Activated naive CD8-positive, alpha-beta T cell treated with anti-CD3 and anti-CD28 coated beads, Interleukin-2, amount 50 U/mL, for 24 hours (primary cell): ENCODE results near the gene CHMP6.
A peak's percentile ranks its signal among the peaks of the same experiment; 100 is the strongest.

Experiments used
- ATAC-seq: fragments of 150-1000 bp; cut with Tn5 transposase; one replicate; pipeline ENCODE4 v1.10.0; 2021
- DNase-seq: peaks from one replicate; pipeline ENCODE4 v3.0.0; 2021
- H3K27ac Mint-ChIP-seq: one replicate; pipeline ENCODE4 v1.8.0; 2021; ENCODE audit warnings: mild to moderate bottlenecking, mixed read lengths
- H3K27me3 Mint-ChIP-seq: one replicate; pipeline ENCODE4 v1.8.0; 2021; ENCODE audit warnings: mixed read lengths
- H3K36me3 Mint-ChIP-seq: one replicate; pipeline ENCODE4 v1.8.0; 2021; ENCODE audit warnings: low read depth, mixed read lengths
- H3K4me1 Mint-ChIP-seq: one replicate; pipeline ENCODE4 v1.8.0; 2021; ENCODE audit warnings: mixed read lengths
- H3K4me3 Mint-ChIP-seq: one replicate; pipeline ENCODE4 v1.8.0; 2021; ENCODE audit warnings: mild to moderate bottlenecking, moderate library complexity, mixed read lengths
- H3K9me3 Mint-ChIP-seq: one replicate; pipeline ENCODE4 v1.8.0; 2021; ENCODE audit warnings: mixed read lengths

CHMP6 gene

DNA sequence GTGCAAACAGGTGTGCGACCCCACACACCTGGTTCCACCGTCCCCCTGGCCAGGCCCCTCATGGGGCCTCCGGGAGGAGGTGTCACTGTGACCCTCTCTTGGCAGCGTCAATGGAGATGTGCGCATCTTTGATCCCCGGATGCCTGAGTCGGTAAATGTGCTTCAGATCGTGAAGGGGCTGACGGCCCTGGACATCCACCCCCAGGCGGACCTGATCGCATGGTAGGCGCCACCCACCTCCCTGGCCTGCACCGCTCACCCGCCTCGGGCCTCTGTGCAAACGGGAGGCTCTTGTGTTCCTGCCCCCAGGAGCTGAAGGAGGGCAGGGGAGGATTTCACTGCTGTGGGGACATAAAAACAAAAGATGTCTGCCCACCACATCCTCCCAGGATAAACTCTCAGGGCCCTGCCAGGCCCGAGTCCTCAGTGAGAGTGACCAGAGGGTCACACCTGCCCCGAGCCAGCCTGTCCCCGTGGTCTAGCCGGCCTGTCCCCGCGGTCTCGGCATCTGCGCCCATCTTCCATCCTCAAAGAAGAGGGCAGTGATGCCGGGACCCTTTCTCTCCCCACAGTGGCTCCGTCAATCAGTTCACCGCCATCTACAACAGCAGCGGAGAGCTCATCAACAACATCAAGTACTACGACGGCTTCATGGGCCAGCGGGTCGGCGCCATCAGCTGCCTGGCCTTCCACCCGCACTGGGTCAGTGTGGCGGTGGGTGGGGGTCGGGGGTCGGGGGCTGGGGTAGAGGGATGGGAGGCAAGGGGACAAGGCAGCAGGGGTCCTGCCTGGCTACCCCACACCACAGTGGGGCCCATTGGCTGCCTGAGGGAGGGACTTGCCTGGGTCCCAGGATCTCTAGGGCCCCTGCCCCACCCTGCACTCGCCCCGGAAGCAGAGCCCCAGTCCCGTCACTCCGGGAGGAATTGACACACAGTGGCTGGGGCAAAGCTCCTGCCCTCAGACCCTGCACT lies 29.0 kb upstream of the CHMP6 start:
- Mint-ChIP-seq H3K9me3 (no peaks in the 10 kb centered on the region), H3K4me3 (no peak overlapping the region), H3K27me3 (no peaks in the 10 kb centered on the region), H3K4me1 (no peaks in the 10 kb centered on the region), H3K36me3 (peaks cover 8% of the 10 kb centered on the region), H3K27ac (no peak overlapping the region)
- DNase-seq (no peak), ATAC-seq (no peak)

DNA sequence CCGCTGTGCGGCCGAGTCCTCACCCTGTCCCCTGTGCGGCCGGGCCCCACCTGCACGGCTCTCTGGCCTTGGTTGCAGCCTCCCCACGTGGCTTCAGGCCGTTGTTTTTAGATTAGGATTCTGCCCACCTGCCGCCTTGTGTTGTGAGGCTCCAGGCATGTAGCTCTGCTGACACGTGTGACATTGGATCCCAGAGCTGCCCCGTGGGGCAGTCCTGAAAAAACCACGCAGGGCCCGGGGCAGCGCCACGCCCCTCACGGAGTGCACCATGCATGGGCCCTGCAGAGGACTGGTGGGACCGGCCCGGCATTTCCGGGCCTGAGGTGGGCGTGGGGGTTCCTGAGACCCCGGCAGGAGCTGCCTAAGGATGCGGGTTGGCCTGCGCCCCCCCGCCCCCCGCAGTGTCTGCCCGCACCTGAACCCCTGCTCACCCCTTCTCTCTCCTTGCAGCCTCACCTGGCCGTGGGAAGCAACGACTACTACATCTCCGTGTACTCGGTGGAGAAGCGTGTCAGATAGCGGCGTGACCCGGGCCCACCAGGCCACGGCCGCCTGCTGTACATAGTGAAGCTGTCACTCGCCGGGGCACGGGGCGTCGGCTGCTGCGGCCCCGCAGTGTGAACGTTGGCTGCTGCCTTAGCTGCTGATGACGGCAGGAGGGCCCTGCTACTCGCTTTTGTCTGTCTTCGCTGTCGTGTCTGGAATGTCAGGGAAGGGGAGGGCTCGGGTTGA lies 27.7 kb upstream of the CHMP6 start:
- H3K36me3 Mint-ChIP-seq = peaks cover 8% of the 10 kb centered on the region
- DNase-seq (no peak), ATAC-seq (no peak)
- H3K4me3 Mint-ChIP-seq = no peak overlapping the region
- H3K4me1 Mint-ChIP-seq = no peaks in the 10 kb centered on the region
- H3K27me3 Mint-ChIP-seq = no peaks in the 10 kb centered on the region
- H3K9me3 Mint-ChIP-seq = no peaks in the 10 kb centered on the region
- H3K27ac Mint-ChIP-seq = no peak overlapping the region

- Mint-ChIP-seq H3K4me1 (no peaks in the 10 kb centered on the region), H3K27me3 (no peaks in the 10 kb centered on the region), H3K9me3 (no peaks in the 10 kb centered on the region), H3K4me3 (no peak overlapping the region), H3K36me3 (peaks cover 8% of the 10 kb centered on the region), H3K27ac (no peak overlapping the region)
- no peak for DNase-seq
- ATAC-seq = no peak
These were observed 27.1 kb upstream of the CHMP6 start for GRCh38 chr17:80964544-80964856.

GRCh38 chr17:80964859-80965580 lies 26.6 kb upstream of the CHMP6 start:
- no peak overlapping the region for H3K4me3 Mint-ChIP-seq

GRCh38 chr17:80965606-80966005 lies 26.0 kb upstream of the CHMP6 start:
- Mint-ChIP-seq H3K36me3 (peaks cover 8% of the 10 kb centered on the region), H3K27me3 (no peaks in the 10 kb centered on the region), H3K27ac (no peak overlapping the region)

More at GRCh38 chr17:80964859-80965580, 26.6 kb upstream of the CHMP6 start:
- Mint-ChIP-seq H3K27me3 (no peaks in the 10 kb centered on the region), H3K36me3 (peaks cover 8% of the 10 kb centered on the region), H3K4me1 (no peaks in the 10 kb centered on the region), H3K9me3 (no peaks in the 10 kb centered on the region), H3K27ac (no peak overlapping the region)
- DNase-seq (no peak), ATAC-seq (no peak)

DNA sequence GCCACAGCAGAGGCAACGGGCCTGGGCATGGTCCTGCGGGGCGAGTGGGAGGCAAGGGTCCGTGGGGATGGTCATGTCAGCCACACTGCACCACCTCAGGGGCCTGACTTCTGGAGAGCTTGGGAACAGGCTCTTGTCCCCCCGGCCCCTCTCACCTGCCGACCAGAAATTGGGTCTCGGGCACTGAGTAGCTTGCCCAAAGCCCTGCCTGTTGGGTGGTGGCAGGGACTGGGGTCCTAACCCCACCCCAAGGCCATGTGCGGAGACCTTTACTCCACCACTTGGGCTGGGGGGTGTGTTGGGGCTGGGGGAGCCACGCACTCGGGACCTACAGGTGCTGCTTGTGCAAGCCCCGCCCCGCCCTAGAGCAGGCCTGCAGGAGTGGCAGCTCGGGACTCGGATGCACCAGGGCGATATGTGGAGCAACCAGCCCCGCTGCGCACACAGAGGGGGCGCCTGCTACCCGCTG lies 24.2 kb upstream of the CHMP6 start:
- no peak overlapping the region for H3K4me3 Mint-ChIP-seq

More at GRCh38 chr17:80965606-80966005, 26.0 kb upstream of the CHMP6 start:
- Mint-ChIP-seq H3K4me1 (peaks cover 5% of the 10 kb centered on the region), H3K9me3 (no peaks in the 10 kb centered on the region), H3K4me3 (no peak overlapping the region)
- ATAC-seq = no peak
- DNase-seq = no peak

DNA sequence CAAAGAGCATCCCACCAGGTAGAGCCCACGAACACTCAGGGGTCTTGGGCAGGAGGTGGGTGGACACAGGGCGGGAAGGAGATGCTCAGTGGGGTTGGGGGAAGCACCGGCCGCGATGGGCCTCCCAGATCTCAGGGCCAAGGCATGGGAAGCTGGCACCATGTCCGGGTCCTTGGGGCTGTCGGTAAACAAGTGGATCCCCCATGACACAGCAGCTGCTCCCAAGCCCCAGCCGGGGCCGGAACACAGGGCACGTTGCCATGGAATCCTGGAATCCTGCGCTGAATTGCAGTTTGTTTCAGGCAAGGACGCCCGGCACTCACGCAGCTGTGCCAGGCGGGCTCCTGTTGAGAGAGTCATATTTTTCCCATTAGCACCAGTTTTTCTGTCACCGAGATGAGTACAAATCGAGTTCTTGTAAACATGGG lies 23.0 kb upstream of the CHMP6 start:
- no peak for ATAC-seq
- no peaks in the 10 kb centered on the region for H3K27me3 Mint-ChIP-seq
- no peak overlapping the region for H3K27ac Mint-ChIP-seq
- peaks cover 8% of the 10 kb centered on the region for H3K36me3 Mint-ChIP-seq
- no peak for DNase-seq
- peaks cover 5% of the 10 kb centered on the region for H3K4me1 Mint-ChIP-seq
- H3K9me3 Mint-ChIP-seq = no peaks in the 10 kb centered on the region
- peak overlapping the region; percentile 26 for H3K4me3 Mint-ChIP-seq

More for the DNA sequence above, 24.2 kb upstream of the CHMP6 start:
- Mint-ChIP-seq H3K4me1 (peaks cover 5% of the 10 kb centered on the region), H3K27me3 (no peaks in the 10 kb centered on the region), H3K27ac (no peak overlapping the region), H3K36me3 (peaks cover 8% of the 10 kb centered on the region), H3K9me3 (no peaks in the 10 kb centered on the region)
- DNase-seq = no peak
- ATAC-seq = no peak

DNA sequence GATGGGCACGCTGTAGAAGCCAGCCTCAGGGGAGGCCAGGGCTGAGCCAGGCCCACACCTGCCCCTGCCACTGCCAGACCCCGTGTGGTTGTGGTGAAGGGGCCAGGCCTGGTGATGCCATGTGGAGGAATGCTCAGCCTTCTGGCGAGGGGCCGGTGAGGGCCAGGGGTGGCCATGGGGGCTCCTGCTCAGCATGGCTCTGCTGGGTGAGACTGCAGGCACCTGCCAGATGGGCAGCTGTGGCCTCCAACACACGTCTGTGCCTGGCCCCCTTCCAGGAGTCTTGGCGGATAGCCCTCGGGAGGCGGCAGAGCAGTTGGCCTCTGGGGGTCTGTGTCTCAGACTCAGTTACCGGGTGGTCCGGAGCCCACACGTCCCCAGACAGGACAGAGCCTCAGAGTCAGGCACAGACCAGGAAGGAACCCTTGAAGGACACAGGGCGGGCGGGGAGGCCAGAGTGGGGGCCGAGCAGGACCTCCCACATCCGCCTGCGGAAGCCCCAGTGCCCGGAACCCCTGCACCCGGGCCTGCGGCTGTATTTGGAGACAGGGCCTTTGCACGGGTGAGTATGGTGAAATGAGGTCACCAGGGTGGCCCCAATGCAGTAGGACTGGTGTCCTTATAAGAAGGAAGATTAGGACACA lies 22.5 kb upstream of the CHMP6 start:
- H3K27me3 Mint-ChIP-seq = no peaks in the 10 kb centered on the region
- H3K27ac Mint-ChIP-seq = no peak overlapping the region
- peaks cover 5% of the 10 kb centered on the region for H3K4me1 Mint-ChIP-seq
- H3K36me3 Mint-ChIP-seq = peaks cover 8% of the 10 kb centered on the region
- H3K4me3 Mint-ChIP-seq = no peak overlapping the region
- peak; percentile 12 for ATAC-seq
- DNase-seq = no peak
- H3K9me3 Mint-ChIP-seq = no peaks in the 10 kb centered on the region

- peaks cover 5% of the 10 kb centered on the region for H3K4me1 Mint-ChIP-seq
- no peak for DNase-seq
- H3K27me3 Mint-ChIP-seq = peaks cover 3% of the 10 kb centered on the region
These were observed 22.0 kb upstream of the CHMP6 start for GRCh38 chr17:80969674-80970043.

DNA sequence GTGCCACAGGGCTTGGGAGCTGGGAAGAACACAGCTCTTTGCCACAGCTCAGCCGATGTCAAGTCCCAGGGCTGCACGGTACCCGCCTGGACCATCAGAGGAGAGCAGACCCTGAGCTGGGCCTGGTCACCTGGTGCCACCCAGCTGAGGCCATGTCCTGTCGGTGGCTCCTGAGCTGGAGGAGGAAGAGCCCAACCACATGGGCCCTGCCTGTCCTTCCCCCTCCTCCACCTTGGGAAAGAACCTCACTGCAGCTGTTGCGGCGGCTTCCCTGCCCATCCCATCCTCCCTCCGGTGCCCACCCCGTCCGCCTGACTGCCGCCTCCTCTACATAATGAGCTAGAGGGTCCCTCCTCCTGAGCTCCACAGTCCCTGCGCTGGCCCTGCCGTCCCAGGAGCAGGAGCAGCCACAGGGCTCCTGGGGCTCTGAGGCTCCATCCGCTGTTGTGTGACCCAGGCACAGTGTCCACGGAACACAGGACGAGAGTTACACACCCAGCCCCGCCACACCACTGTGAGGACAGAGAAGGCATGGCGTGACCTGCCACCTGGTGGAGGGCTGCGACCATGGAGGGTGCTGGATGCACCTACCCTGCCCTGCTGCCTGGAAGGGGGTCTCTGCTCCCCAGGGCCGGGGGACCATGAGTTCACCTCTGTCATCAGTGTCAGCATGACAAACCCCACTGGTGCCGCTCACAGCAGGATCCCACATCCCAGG lies 21.4 kb upstream of the CHMP6 start:
- Mint-ChIP-seq H3K27me3 (peaks cover 6% of the 10 kb centered on the region), H3K36me3 (peaks cover 4% of the 10 kb centered on the region), H3K27ac (no peak overlapping the region), H3K9me3 (no peaks in the 10 kb centered on the region), H3K4me3 (no peak overlapping the region), H3K4me1 (peaks cover 5% of the 10 kb centered on the region)
- peak; percentile 63 for DNase-seq
- ATAC-seq = peak; percentile 46

More at GRCh38 chr17:80969674-80970043, 22.0 kb upstream of the CHMP6 start:
- Mint-ChIP-seq H3K36me3 (peaks cover 6% of the 10 kb centered on the region), H3K27ac (no peak overlapping the region), H3K4me3 (no peak overlapping the region), H3K9me3 (no peaks in the 10 kb centered on the region)
- ATAC-seq = no peak

GRCh38 chr17:80970762-80971703 lies 20.6 kb upstream of the CHMP6 start:
- Mint-ChIP-seq H3K9me3 (no peaks in the 10 kb centered on the region), H3K4me3 (no peak overlapping the region), H3K27me3 (peaks cover 6% of the 10 kb centered on the region), H3K27ac (no peak overlapping the region), H3K36me3 (no peaks in the 10 kb centered on the region), H3K4me1 (peaks cover 5% of the 10 kb centered on the region)
- ATAC-seq (no peak), DNase-seq (no peak)

- Mint-ChIP-seq H3K27ac (no peak overlapping the region), H3K36me3 (no peaks in the 10 kb centered on the region), H3K4me1 (peaks cover 5% of the 10 kb centered on the region), H3K4me3 (no peak overlapping the region), H3K27me3 (peaks cover 6% of the 10 kb centered on the region), H3K9me3 (no peaks in the 10 kb centered on the region)
- DNase-seq = no peak
- ATAC-seq = no peak
These were observed 19.8 kb upstream of the CHMP6 start for GRCh38 chr17:80971704-80972304.
